SK-N-SH treated with all-trans-retinoic acid at 6 μM for 48 hours (cell line): ENCODE measurements around the gene DPPA2.

Experiments
- ATAC-seq: fragments of 200-7000 bp; cut with Tn5 transposase; 3 replicates; pipeline ENCODE4 v1.9.1; 2020; ENCODE audit warnings: mild to moderate bottlenecking, moderate library complexity
- ARNTL ChIP-seq: fragments of 450-650 bp; formaldehyde crosslinking; IDR thresholded peaks from 2 replicates; pipeline ENCODE4 v1.5.0; 2020; ENCODE audit warnings: low read depth, mild to moderate bottlenecking, moderate library complexity, borderline replicate concordance
- BACH2 ChIP-seq: fragments of 250-450 bp; sonication (Bioruptor Pico); IDR thresholded peaks from 2 replicates; pipeline ENCODE4 v1.9.0; 2021; ENCODE audit warnings: mild to moderate bottlenecking, borderline replicate concordance
- CREB5 ChIP-seq: fragments of 250-450 bp; sonication (Bioruptor Pico); IDR thresholded peaks from 2 replicates; pipeline ENCODE4 v1.5.1; 2020; ENCODE audit warnings: low read depth, mild to moderate bottlenecking, moderate library complexity
- CSDC2 ChIP-seq: fragments of 250-450 bp; sonication (Bioruptor Pico); IDR thresholded peaks from 2 replicates; pipeline ENCODE4 v1.5.0; 2020; ENCODE audit warnings: mild to moderate bottlenecking, moderate library complexity
- CSRNP3 ChIP-seq: fragments of 250-450 bp; sonication (Bioruptor Pico); IDR thresholded peaks from 2 replicates; pipeline ENCODE4 v1.5.1; 2021; ENCODE audit warnings: mild to moderate bottlenecking, moderate library complexity
- ESRRG ChIP-seq: fragments of 250-450 bp; sonication (Bioruptor Pico); IDR thresholded peaks from 2 replicates; pipeline ENCODE4 v1.6.1; 2021; ENCODE audit warnings: mild to moderate bottlenecking
- GLIS3 ChIP-seq: fragments of 250-450 bp; sonication (Bioruptor Pico); IDR thresholded peaks from 2 replicates; pipeline ENCODE4 v1.5.0; 2020; ENCODE audit warnings: mild to moderate bottlenecking, moderate library complexity
- ISL1 ChIP-seq: fragments of 250-450 bp; sonication (Bioruptor Pico); IDR thresholded peaks from 2 replicates; pipeline ENCODE4 v2.1.2; 2022; ENCODE audit warnings: mild to moderate bottlenecking, moderate library complexity
- OSR1 ChIP-seq: fragments of 250-450 bp; sonication (Bioruptor Pico); IDR thresholded peaks from 2 replicates; pipeline ENCODE4 v1.8.0; 2022; ENCODE audit warnings: moderate library complexity, mild to moderate bottlenecking, inconsistent platforms
- PATZ1 ChIP-seq: fragments of 250-450 bp; sonication (Bioruptor Pico); IDR thresholded peaks from 2 replicates; pipeline ENCODE4 v1.8.0; 2020; ENCODE audit warnings: mild to moderate bottlenecking, moderate library complexity, borderline replicate concordance
- POU6F1 ChIP-seq: fragments of 250-450 bp; sonication (Bioruptor Pico); IDR thresholded peaks from 2 replicates; pipeline ENCODE4 v1.8.0; 2021; ENCODE audit warnings: low read depth, mild to moderate bottlenecking, moderate library complexity, borderline replicate concordance
- PPARA ChIP-seq: fragments of 250-450 bp; sonication (Bioruptor Pico); IDR thresholded peaks from 2 replicates; pipeline ENCODE4 v1.5.0; 2020; ENCODE audit warnings: mild to moderate bottlenecking, borderline replicate concordance
- RARB ChIP-seq: fragments of 250-450 bp; sonication (Bioruptor Pico); IDR thresholded peaks from 2 replicates; pipeline ENCODE4 v1.8.0; 2021; ENCODE audit warnings: mild to moderate bottlenecking, moderate library complexity
- SNAI2 ChIP-seq: fragments of 250-450 bp; sonication (Bioruptor Pico); IDR thresholded peaks from 2 replicates; pipeline ENCODE4 v1.5.0; 2020; ENCODE audit warnings: mild to moderate bottlenecking, moderate library complexity
- TCF4 ChIP-seq: fragments of 250-450 bp; sonication (Bioruptor Pico); IDR thresholded peaks from 2 replicates; pipeline ENCODE4 v1.8.0; 2021; ENCODE audit warnings: mild to moderate bottlenecking, moderate library complexity, borderline replicate concordance
- TOX ChIP-seq: fragments of 250-450 bp; sonication (Bioruptor Pico); IDR thresholded peaks from 2 replicates; pipeline ENCODE4 v1.8.0; 2021; ENCODE audit warnings: mild to moderate bottlenecking, moderate library complexity, borderline replicate concordance
- TSHZ2 ChIP-seq: fragments of 250-450 bp; sonication (Bioruptor Pico); IDR thresholded peaks from 2 replicates; pipeline ENCODE4 v1.5.0; 2020; ENCODE audit warnings: mild to moderate bottlenecking, moderate library complexity
- ZC3H10 ChIP-seq: fragments of 250-450 bp; sonication (Bioruptor Pico); IDR thresholded peaks from 2 replicates; pipeline ENCODE4 v1.5.1; 2021; ENCODE audit warnings: mild to moderate bottlenecking, moderate library complexity
- ZFP30 ChIP-seq: fragments of 450-650 bp; formaldehyde crosslinking; IDR thresholded peaks from 2 replicates; pipeline ENCODE4 v1.5.0; 2022; ENCODE audit warnings: mild to moderate bottlenecking, moderate library complexity
- ZNF70 ChIP-seq: fragments of 450-650 bp; formaldehyde crosslinking; IDR thresholded peaks from 2 replicates; pipeline ENCODE4 v1.5.0; 2020; ENCODE audit warnings: mild to moderate bottlenecking, moderate library complexity
- ZNF8 ChIP-seq: fragments of 450-650 bp; formaldehyde crosslinking; IDR thresholded peaks from 2 replicates; pipeline ENCODE4 v1.5.0; 2020; ENCODE audit warnings: mild to moderate bottlenecking, moderate library complexity

The DPPA2 gene

GRCh38 chr3:109328202-109328601, 11.9 kb upstream of the DPPA2 start:
- no peak for ATAC-seq

GRCh38 chr3:109325657-109326056, 9.3 kb upstream of the DPPA2 start:
- TF ChIP-seq ZNF70 (CRISPR knock-in tag) (no peak), ESRRG (no peak), CSRNP3 (no peak)
- no peak for ATAC-seq

More at GRCh38 chr3:109328202-109328601, 11.9 kb upstream of the DPPA2 start:
- TF ChIP-seq ZNF70 (CRISPR knock-in tag), result no peak
- TF ChIP-seq ZNF8 (CRISPR knock-in tag), result no peak
- TF ChIP-seq TOX (CRISPR knock-in tag), result no peak
- no peak for TF ChIP-seq TCF4 (CRISPR knock-in tag)
- no peak for TF ChIP-seq GLIS3 (CRISPR knock-in tag)

GRCh38 chr3:109325109-109325508, 8.8 kb upstream of the DPPA2 start:
- TF ChIP-seq TOX (CRISPR knock-in tag), result no peak
- TF ChIP-seq BACH2 (CRISPR knock-in tag), result no peak
- no peak for TF ChIP-seq SNAI2
- TF ChIP-seq CSDC2 (CRISPR knock-in tag), result no peak
- TF ChIP-seq CREB5 (CRISPR knock-in tag), result no peak
- no peak for TF ChIP-seq RARB
- TF ChIP-seq ZFP30 (CRISPR knock-in tag), result no peak
- no peak for TF ChIP-seq POU6F1 (CRISPR knock-in tag)
- TF ChIP-seq ESRRG, result no peak
- TF ChIP-seq PPARA (CRISPR knock-in tag), result no peak
- no peak for TF ChIP-seq ARNTL (CRISPR knock-in tag)
- no peak for TF ChIP-seq ZNF70 (CRISPR knock-in tag)
- TF ChIP-seq TSHZ2 (CRISPR knock-in tag), result no peak
- TF ChIP-seq PATZ1, result no peak
- TF ChIP-seq OSR1 (CRISPR knock-in tag), result no peak
- TF ChIP-seq ISL1 (CRISPR knock-in tag), result no peak
- no peak for ATAC-seq

GRCh38 chr3:109313061-109313460, 3.3 kb downstream of the DPPA2 start:
- ATAC-seq, result no peak
- TF ChIP-seq CSDC2 (CRISPR knock-in tag) (no peak), ZNF70 (CRISPR knock-in tag) (no peak), ZNF8 (CRISPR knock-in tag) (no peak), ESRRG (no peak), TCF4 (CRISPR knock-in tag) (no peak), SNAI2 (no peak), ZC3H10 (CRISPR knock-in tag) (no peak), GLIS3 (CRISPR knock-in tag) (no peak), CSRNP3 (no peak), OSR1 (CRISPR knock-in tag) (no peak), POU6F1 (CRISPR knock-in tag) (no peak), CREB5 (CRISPR knock-in tag) (no peak), RARB (no peak)
